Fibroblast of the aortic adventitia (primary cell): ENCODE data around the gene MOB2. TPM values are rescaled to one million over a fixed set of nuclear protein-coding genes. Genes with fewer than 3 reads are reported as not detected.

Experiments
- DNase-seq: peaks from one replicate; pipeline ENCODE4 v3.0.0-alpha.2; 2010; ENCODE audit warnings: low read depth
- H3K4me3 ChIP-seq: 2 replicates; pipeline ENCODE4 v1.5.1; 2011; ENCODE audit warnings: low read depth, mild to moderate bottlenecking, control low read depth, low read length, moderate library complexity
- total RNA-seq: library from RNA; depleted of rRNA; stranded (reverse); fragments of >200 nt; gene quantifications from 2 replicates; pipeline ENCODE4 v1.2.3, GENCODE V29; 2012; ENCODE audit warnings: low replicate concordance
- TF ChIP-seq, protein P1 (sequence below): IDR thresholded peaks from 2 replicates; pipeline ENCODE4 v1.5.1; 2011; ENCODE audit warnings: mild to moderate bottlenecking, low read length, control low read depth, inconsistent platforms; ENCODE audit not compliant: insufficient read depth

MOB2 gene
- total RNA-seq, 1 donor, result 13.9 TPM

DNA sequence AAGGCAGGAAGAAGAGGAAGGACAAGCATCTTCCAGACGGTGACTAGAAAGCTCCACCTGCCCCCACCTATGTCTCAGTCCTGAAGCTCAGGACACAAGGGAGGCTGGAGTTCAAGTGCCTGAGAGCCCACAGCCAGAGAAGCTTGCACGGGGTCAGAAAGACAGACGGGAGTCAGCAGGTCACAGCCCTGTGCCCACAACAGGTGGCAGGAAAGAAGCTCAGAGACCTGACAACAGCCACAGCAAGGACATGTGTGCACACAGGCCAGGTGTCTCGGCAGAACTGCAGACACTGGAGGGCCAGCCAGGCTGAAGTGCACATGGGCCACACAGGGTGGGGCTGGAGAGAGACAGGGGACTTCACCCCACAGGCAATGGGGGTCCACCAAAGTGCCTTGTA, 37.2 kb upstream of the MOB2 start:
- no peak overlapping the region for H3K4me3 ChIP-seq
- TF ChIP-seq, protein P1, sequence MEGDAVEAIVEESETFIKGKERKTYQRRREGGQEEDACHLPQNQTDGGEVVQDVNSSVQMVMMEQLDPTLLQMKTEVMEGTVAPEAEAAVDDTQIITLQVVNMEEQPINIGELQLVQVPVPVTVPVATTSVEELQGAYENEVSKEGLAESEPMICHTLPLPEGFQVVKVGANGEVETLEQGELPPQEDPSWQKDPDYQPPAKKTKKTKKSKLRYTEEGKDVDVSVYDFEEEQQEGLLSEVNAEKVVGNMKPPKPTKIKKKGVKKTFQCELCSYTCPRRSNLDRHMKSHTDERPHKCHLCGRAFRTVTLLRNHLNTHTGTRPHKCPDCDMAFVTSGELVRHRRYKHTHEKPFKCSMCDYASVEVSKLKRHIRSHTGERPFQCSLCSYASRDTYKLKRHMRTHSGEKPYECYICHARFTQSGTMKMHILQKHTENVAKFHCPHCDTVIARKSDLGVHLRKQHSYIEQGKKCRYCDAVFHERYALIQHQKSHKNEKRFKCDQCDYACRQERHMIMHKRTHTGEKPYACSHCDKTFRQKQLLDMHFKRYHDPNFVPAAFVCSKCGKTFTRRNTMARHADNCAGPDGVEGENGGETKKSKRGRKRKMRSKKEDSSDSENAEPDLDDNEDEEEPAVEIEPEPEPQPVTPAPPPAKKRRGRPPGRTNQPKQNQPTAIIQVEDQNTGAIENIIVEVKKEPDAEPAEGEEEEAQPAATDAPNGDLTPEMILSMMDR, result no peak
- DNase-seq, result no peak

DNA sequence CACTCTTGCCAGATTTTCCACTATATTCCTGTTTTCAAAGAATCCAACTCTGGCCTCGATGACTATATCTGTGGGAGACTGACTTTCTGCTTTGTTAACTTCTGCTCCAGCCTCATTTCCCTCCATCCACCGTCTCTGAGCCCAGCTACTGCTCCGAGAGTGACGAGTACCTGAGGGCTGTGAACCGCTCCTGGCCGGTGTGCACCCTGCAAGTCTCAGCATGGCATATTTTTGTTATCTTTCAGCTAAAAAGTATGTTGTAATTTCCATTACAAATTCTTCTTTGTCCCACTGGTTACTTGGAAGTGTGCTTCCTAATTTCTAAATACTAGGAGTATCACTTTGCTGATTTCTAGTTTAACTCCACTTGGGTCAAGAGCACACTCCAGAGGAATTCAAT, 36.5 kb upstream of the MOB2 start:
- H3K4me3 ChIP-seq, result no peak overlapping the region
- TF ChIP-seq, protein P1, result no peak
- no peak for DNase-seq

DNA sequence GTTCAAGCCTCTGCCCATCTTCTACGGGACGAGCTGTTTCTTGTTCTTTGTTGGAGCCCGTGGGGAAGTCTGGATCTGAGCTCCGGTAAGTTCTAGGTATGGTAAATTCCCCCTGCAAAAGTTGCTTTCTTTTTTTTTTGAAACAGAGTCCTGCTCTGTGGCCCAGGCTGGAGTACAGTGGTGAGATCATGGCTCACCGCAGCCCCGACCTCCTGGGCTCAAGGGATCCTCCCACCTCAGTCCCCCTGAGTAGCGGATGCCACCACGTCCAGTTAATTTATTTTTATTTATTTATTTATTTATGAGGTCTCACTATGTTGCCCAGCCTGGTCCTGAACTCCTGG, 35.5 kb upstream of the MOB2 start:
- TF ChIP-seq, protein P1, result no peak

DNA sequence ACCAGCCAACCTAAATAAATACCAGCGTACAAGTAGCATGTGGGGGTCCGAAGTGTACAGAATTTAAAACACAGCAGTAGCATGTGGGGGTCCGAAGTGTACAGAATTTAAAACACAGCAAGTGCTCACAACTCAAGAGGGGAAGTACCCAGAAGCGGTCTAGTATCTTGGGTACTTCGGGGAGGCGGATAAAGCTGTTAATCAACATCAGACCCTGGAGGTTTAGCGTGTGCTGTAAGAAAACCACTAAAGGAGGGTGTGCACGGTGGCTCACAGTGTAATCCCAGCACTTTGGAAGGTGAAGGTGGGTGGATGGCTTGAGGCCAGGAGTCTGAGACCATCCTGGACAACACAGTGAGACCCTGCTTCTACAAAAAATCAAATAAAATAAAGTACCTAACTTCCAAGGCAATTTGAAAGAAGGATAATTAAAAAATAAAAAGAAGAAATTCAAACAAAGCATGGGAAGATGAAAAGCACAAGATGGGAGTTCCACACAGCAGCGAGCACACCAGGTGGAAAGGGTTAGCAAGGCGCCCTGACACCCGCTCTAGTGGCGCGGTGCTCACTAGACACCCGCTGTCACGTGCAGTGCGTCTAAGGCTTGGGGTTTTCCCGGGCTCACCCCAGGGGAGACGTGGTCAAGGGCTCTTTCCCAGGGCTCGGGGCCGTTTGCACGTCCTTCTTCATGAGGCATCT, 35.0 kb upstream of the MOB2 start:
- DNase-seq, result no peak
- H3K4me3 ChIP-seq, result no peak overlapping the region
- TF ChIP-seq, protein P1, result no peak

More for the DNA sequence above, 35.5 kb upstream of the MOB2 start:
- H3K4me3 ChIP-seq, result no peak overlapping the region
- no peak for DNase-seq

DNA sequence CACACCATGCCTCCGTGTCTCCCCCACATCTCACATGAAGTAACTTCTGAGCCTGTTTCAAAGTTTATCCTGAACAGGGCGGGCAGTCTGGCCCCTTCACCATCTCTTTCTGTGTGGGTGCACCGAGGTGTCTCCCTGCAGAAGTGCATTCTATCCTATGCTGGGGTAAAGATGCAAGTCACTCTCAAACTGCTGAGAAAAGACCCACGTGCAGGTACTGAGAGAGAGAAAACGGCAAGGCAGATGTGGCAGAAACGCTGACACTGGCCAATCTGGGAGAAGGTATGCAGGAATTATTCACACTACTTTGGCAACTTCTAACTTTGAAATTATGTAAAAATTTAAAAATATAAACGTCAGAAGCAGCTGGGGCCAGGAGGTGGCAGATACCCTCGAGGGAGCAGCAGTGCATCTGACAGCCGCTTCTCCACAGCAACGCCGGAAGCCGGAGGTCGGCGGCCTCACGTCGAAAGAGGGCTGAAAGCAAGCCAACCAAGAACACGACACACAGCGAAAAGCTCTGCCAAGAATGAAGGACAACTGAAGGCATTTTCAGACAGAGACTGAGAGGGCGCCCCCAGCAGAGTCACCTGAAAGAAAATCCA, 34.2 kb upstream of the MOB2 start:
- H3K4me3 ChIP-seq, result no peak overlapping the region
- TF ChIP-seq, protein P1, result no peak
- DNase-seq, result no peak

DNA sequence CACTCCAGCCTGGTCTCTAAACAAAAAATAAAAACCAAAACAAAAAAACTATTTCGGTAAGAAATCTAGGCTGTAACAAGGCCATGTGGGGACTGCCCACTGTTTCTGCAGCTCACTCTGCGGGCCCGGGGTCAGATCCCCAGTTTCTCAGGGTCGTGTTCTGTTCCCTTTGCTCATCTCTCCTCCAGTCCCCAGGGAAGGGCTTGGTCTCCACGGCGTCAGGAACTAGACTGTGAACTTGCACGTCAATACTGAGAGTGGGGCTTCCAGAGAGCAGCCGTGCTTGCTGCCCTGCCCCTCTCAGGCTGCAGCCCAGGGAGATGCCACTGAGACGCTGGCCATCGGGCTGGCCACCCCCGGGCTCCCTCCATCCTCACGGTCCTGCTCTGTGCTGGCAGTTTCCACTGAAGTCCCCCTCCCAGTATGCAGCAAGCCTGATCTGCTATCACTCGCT, 33.7 kb upstream of the MOB2 start:
- TF ChIP-seq, protein P1, result no peak
- no peak overlapping the region for H3K4me3 ChIP-seq
- DNase-seq, result no peak
